HG03280 (cell line): ENCODE measurements around the gene EFHD2.
"Not testable (repeated sequence)": the region's sequence is repeated elsewhere in the genome, so short reads cannot be mapped to it uniquely, and the experiment has no call there.

ENCODE experiments used
- ATAC-seq: cut with Tn5 transposase; IDR thresholded peaks from one replicate; pipeline ENCODE4 v1.9.1; 2021; ENCODE audit warnings: mild to moderate bottlenecking, moderate library complexity; ENCODE audit not compliant: unreplicated experiment

Gene EFHD2

GRCh38 chr1:15429701-15430149 is 20.0 kb downstream of the EFHD2 start:
- ATAC-seq, result no peak

GRCh38 chr1:15430787-15431570 is 21.3 kb downstream of the EFHD2 start:
- no peak for ATAC-seq

GRCh38 chr1:15431571-15431948 is 21.9 kb downstream of the EFHD2 start:
- no peak for ATAC-seq

DNA sequence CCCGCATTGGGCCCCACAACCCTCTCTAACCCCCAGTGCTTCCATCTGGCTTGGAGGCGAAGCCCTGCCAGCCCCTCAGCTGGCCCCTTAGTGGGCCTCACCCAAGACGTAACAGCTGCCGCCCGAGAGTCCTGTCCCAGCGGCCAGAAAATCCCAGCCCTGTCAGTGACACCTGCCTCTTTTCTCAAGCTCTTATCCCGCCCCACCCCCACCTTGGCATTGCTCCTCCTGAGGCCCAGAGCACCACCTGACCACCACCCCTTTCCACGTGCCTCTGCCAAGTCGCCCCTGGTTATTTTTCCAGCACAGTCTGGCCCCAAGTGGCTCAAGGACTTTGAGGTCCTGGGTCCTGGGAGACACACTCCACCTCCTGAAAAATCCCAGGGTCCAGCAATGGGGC is 22.6 kb downstream of the EFHD2 start:
- ATAC-seq, result no peak

GRCh38 chr1:15433471-15433870 is 23.8 kb downstream of the EFHD2 start:
- ATAC-seq, result no peak

DNA sequence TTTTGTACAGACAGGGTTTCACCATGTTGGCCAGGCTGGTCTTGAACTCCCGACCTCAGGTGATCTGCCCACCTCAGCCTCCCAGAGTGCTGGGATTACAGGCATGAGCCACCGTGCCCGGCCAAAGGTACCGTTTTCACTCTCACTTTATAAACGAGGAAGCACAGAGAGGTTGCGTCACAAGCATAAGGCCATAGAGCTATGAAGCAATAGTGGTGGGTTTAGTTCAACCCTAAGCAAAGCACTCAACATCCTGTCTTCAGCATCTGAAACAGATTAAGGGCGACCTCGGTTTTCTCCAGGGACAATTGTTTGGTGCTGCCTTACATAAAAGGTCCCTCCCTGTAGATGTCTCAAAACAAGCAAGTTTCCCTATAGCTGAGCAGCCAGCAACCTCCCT is 25.1 kb downstream of the EFHD2 start:
- ATAC-seq, result not testable (repeated sequence)

DNA sequence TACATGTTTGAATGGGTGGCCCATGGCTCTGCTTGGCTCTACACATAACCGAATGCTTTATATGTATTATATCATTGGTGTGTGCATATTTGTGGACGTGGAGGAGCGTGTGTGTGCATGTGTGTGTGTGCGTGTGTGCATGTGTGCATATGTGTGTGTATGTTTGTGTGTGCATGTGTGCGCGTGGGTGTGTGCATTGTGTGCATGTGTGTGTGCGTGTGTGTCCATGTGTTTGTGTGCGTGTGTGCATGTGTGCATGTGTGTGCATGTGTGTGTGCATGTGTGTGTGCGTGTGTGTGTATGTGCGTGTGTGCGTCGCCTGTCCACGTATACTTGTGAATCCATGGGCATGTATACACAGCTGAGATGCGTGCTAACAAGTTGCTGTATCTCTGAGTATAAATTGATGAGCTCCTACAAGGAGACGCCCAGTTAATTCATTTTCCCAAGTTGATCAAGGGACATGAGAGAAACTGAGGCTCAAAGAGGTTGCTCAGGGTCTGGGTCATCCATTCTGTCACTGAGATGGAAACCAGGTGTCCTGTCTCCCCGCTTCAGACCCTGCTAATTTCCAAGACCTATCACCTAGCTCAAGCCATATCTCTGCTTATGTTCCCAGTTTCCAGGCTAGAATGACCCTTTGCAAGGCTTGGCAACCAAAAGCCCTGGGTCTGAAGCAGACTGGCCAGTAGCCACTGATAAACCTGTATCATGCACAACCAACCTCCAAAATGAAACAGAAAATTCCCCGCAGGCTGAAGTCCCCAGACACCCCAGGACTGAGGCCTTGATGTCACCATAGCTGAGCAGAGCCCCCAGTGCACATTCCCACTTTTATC is 25.8 kb downstream of the EFHD2 start:
- ATAC-seq, result no peak

- no peak for ATAC-seq
Observed at GRCh38 chr1:15436881-15437442, 27.3 kb downstream of the EFHD2 start.

GRCh38 chr1:15439325-15439724 is 29.6 kb downstream of the EFHD2 start:
- no peak for ATAC-seq

DNA sequence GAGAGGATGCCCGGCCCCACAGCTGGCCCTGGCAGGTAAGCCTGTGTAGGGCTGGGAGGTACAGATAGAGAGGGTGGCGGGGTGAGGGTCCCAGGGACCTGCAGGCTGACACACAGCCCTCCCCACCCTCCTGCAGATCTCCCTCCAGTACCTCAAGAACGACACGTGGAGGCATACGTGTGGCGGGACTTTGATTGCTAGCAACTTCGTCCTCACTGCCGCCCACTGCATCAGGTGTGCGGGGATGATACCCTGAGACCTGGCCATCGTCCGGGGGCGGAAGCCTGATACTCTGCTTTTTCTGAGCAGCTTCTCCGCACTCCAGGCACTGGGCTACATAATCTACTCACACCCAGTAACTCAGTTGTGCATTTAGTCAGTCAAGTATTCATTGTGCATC is 30.7 kb downstream of the EFHD2 start:
- no peak for ATAC-seq

- ATAC-seq, result no peak
Observed at GRCh38 chr1:15441247-15441646, 31.6 kb downstream of the EFHD2 start.

DNA sequence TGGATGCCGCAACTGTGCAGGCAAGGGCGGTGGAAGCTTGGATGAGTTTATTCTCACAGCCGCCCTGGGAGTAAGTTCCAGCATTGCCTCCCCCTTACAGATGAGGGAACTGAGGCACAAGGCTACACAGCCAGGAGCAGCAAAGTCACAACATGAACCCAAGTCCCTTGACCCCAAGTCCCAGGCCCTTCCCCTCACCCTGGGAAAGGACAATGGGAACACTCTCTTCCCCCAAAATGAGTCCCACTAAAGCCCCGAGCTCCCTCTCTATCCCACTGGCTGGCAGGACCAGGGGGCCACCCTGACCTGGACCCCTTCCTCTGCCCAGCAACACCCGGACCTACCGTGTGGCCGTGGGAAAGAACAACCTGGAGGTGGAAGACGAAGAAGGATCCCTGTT is 32.4 kb downstream of the EFHD2 start:
- ATAC-seq, result no peak

DNA sequence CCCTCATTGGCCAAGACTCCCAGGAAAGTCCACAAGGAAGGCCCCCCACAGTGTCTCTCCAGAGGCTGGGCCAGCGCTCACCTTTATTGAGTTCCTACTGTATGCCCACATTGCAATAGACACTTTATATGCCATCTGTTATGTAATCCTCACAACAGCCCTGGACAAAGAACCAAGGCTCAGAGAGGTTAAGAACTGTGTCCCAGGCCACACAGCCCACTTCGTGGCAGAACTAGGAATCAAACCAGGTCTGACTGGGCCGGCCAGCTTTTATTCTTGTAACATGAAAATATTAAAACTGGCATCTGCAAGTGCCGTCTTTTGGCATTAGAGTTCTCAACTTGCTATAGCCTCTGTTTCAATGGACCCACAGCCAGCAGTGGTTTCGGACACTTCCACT is 33.1 kb downstream of the EFHD2 start:
- ATAC-seq, result no peak

GRCh38 chr1:15443281-15443680 is 33.6 kb downstream of the EFHD2 start:
- no peak for ATAC-seq

GRCh38 chr1:15444468-15445389 is 35.0 kb downstream of the EFHD2 start:
- ATAC-seq, result no peak

GRCh38 chr1:15445390-15446122 is 35.9 kb downstream of the EFHD2 start:
- ATAC-seq, result no peak

DNA sequence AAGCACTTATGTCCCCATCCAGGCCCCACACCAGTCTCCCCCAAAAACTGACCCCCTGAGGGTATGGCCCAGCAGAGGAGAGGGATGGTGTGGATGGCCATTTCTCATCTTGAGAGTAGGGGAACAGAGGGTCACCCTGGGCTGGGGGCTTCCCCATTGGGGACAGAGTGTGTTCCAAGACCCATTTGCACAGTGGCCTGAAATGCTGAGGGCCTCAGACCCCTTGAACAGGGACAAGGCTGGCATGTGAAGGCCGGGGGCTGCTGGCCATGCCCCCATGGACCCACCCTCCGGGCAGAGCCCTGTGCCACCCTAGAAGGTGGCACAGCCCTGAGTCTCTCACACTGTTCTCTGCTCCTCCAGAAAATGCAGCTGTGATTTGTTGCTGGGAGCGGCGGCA is 36.5 kb downstream of the EFHD2 start:
- ATAC-seq, result no peak

DNA sequence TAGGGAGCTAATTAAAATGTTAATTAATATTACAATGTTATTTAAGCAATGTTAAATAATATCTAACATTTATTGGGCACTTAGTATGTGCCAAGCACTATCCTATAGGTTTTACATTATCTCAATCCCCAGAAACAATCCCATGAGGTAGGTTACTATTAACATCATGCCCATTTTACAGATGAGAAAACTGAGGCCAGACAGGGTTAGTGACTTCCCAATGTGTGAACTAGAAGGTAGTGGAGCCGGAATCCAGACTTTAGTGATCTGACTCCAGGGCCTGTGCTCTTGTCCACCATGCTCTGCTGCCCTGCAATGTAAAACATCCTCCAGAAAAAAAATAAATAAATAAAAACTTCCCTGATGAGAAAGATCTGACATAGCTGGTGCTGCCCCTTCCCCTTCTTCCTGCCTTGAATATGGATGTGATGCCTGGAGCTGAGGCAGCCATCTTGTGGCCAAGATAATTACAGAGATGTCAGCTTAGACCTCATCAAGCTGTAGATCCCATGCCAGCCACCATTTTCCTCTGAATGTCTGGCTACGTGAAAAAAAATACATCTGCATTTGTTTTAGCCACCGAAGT is 39.3 kb downstream of the EFHD2 start:
- no peak for ATAC-seq

GRCh38 chr1:15449567-15449966 is 39.9 kb downstream of the EFHD2 start:
- no peak for ATAC-seq
